ENCODE data around the gene NEUROG1.

Gene NEUROG1

DNA sequence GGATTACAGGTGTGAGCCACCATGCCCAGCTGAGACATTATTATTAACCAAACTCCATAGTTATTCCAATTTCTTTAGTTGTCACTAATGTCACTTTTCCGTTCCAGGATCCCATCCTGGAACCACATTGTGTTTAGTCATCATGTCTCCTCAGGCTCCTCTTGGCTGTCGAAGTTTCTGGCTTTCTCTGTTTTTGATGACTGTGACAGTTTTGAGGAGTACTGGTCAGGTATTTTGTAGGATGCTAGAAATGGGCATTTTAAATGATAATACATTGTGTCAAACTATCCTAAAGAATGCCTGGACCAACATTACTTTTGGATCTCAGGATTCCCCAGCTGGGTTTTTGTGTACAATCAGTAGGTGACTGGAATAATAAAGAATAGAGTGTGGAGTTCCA lies 19.8 kb upstream of the NEUROG1 start:
- no peak for DNase-seq (ENCODE audit: low read depth)
- TF ChIP-seq CTCF (conservative IDR thresholded peaks at IDR 0.05; ENCODE audit: low read length) = no peak
- H3K4me3 ChIP-seq (ENCODE audit: low read length) = no peak overlapping the region

DNA sequence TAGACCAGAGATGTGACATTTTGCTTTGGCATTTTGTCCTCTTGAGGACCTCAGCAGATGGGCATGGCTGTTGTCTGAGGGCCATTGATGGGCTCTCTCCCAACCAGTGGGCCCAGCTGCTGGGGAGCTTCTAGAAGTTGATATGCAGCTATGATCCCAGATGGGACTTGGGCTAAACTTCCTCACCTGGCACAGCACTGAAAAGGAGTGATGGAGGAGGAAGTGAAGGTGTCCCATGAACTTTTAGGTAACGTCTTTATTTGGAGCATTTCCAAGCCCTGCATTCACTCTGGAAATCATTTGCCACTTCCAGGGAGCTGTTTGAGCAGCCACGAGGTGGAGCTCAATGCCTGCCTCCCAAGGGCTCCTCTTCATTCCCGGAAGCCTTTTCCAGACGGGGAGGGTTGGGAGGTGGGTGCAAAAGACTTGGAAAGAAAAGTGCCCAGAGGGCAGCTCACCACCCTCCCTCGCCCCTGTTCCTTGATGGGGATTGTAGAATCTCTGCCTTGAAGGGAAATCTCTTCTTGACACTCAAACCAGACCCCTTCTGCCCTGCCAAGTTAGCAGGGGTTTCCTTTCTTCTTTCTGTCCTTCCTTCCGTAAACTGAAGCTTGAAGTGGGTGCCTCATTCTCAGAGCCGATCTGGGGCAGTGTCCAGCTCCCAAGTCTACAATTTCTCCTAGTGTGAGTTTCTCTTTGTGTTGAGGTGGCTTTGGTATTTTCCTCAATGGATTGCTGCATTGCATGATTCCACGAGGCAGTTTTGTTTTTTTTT lies 18.1 kb upstream of the NEUROG1 start:
- peak; percentile 21 for DNase-seq (ENCODE audit: low read depth)
- peak overlapping the region; percentile 33 for H3K4me3 ChIP-seq (ENCODE audit: low read length)
- peak; percentile 49 for TF ChIP-seq CTCF (conservative IDR thresholded peaks at IDR 0.05; ENCODE audit: low read length)

- H3K4me3 ChIP-seq (ENCODE audit: low read length) = no peak overlapping the region
- TF ChIP-seq CTCF (conservative IDR thresholded peaks at IDR 0.05; ENCODE audit: low read length) = peak; percentile 84
- peak; percentile 71 for DNase-seq (ENCODE audit: low read depth)
These were observed 16.1 kb upstream of the NEUROG1 start for GRCh38 chr5:135551593-135552447.

- DNase-seq (ENCODE audit: low read depth) = no peak
- TF ChIP-seq CTCF (conservative IDR thresholded peaks at IDR 0.05; ENCODE audit: low read length) = no peak
- no peak overlapping the region for H3K4me3 ChIP-seq (ENCODE audit: low read length)
These were observed 13.6 kb upstream of the NEUROG1 start for GRCh38 chr5:135549413-135549812.

DNA sequence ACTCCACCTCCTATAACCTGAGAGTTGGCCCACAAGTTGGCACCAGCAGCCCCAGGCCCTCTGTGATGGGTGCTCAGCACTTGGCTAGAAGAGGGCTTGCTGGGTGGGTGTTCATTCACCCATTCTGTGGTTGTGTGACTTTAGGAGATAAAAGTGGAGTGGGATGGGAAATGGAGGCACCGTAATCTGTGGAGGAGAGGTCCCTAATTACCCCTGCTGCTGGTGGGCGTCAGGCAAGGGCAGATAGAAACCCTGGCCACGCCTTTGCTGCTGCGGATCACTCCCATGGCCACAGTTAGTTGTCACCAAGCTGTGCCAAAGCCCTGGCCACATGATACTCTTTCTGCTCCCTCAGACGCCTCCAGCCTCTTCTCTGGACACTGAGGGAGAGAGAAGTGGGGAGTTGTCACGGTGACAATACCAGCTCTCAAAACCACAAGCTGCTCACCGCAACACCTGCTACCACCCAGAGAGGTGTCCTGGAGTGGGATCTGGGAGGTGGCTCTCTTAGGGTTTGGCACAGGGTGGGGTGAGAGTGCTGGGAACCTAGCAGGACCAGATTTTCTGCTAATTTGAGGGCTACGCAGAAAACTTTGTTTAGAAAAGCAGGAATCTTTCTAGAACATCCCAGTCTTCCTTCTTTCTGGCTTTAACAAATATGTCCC lies 12.0 kb upstream of the NEUROG1 start:
- H3K4me3 ChIP-seq (ENCODE audit: low read length) = no peak overlapping the region
- no peak for TF ChIP-seq CTCF (conservative IDR thresholded peaks at IDR 0.05; ENCODE audit: low read length)
- DNase-seq (ENCODE audit: low read depth) = no peak

GRCh38 chr5:135546912-135547311 lies 11.1 kb upstream of the NEUROG1 start:
- no peak overlapping the region for H3K4me3 ChIP-seq (ENCODE audit: low read length)
- DNase-seq (ENCODE audit: low read depth) = no peak
- TF ChIP-seq CTCF (conservative IDR thresholded peaks at IDR 0.05; ENCODE audit: low read length) = no peak
